GM19324 (cell line): ENCODE data around the gene IQCC.
"Not testable (repeated sequence)": the region's sequence is repeated elsewhere in the genome, so short reads cannot be mapped to it uniquely, and the experiment has no call there.

Experiments used
- ATAC-seq: cut with Tn5 transposase; IDR thresholded peaks from one replicate; pipeline ENCODE4 v1.9.1; 2021; ENCODE audit warnings: mild to moderate bottlenecking, moderate library complexity; ENCODE audit not compliant: unreplicated experiment, low FRiP score

IQCC gene

GRCh38 chr1:32205401-32206370 is at the start of gene IQCC:
IQCC (plus strand) TSS chr1:32205671; CDS start chr1:32205682, 11 bp downstream.
- no peak for ATAC-seq

GRCh38 chr1:32159189-32159588 is 46.3 kb upstream of the IQCC start:
- no peak for ATAC-seq

- no peak for ATAC-seq
Observed at GRCh38 chr1:32163405-32163804, 42.1 kb upstream of the IQCC start.

- not testable (repeated sequence) for ATAC-seq
Observed at GRCh38 chr1:32165633-32166032, 39.8 kb upstream of the IQCC start.

- no peak for ATAC-seq
Observed at GRCh38 chr1:32170991-32171390, 34.5 kb upstream of the IQCC start.

GRCh38 chr1:32172621-32173245 is 32.7 kb upstream of the IQCC start:
- ATAC-seq: no peak

- ATAC-seq: no peak
Observed at GRCh38 chr1:32178380-32179192, 26.9 kb upstream of the IQCC start.

GRCh38 chr1:32179193-32179442 is 26.4 kb upstream of the IQCC start:
- no peak for ATAC-seq

- ATAC-seq: peak; percentile 88
Observed at GRCh38 chr1:32179443-32180185, 25.9 kb upstream of the IQCC start, which contains the start of gene TXLNA. TXLNA (plus strand) TSS chr1:32179675; CDS start chr1:32180346, 671 bp downstream.

GRCh38 chr1:32180186-32181060 is 25.0 kb upstream of the IQCC start:
- no peak for ATAC-seq

- no peak for ATAC-seq
Observed at GRCh38 chr1:32181065-32181464, 24.4 kb upstream of the IQCC start.

- ATAC-seq: no peak
Observed at GRCh38 chr1:32181563-32181962, 23.9 kb upstream of the IQCC start.

GRCh38 chr1:32182060-32182459 is 23.4 kb upstream of the IQCC start:
- ATAC-seq: no peak

GRCh38 chr1:32184650-32185049 is 20.8 kb upstream of the IQCC start:
- no peak for ATAC-seq

- ATAC-seq: no peak
Observed at GRCh38 chr1:32186077-32186476, 19.4 kb upstream of the IQCC start.

- ATAC-seq: no peak
Observed at GRCh38 chr1:32186491-32186890, 19.0 kb upstream of the IQCC start.

GRCh38 chr1:32187850-32188249 is 17.6 kb upstream of the IQCC start:
- no peak for ATAC-seq

- no peak for ATAC-seq
Observed at GRCh38 chr1:32192220-32192948, 13.1 kb upstream of the IQCC start.

GRCh38 chr1:32194984-32195383 is 10.5 kb upstream of the IQCC start:
- no peak for ATAC-seq
